C4-2B (cell line): ENCODE measurements around the gene FBXO36.

Experiments used
- CTCF ChIP-seq: fragments of 450-650 bp; conservative IDR thresholded peaks from 2 replicates; pipeline ENCODE4 v1.5.1; 2017; ENCODE audit warnings: mild to moderate bottlenecking
- ZFX ChIP-seq: fragments of 450-650 bp; IDR thresholded peaks from 2 replicates; pipeline ENCODE4 v1.6.1; 2017

- TF ChIP-seq CTCF (no peak), ZFX (no peak)
These were observed 124.2 kb downstream of the FBXO36 start for GRCh38 chr2:230046491-230046890.
